ENCODE data around the gene PDE4DIP.
"Not testable (repeated sequence)": the region's sequence is repeated elsewhere in the genome, so short reads cannot be mapped to it uniquely, and the experiment has no call there.

- TF ChIP-seq REST (IDR thresholded peaks at IDR 0.05; ENCODE audit: unreplicated experiment); CTCF (conservative IDR thresholded peaks at IDR 0.05; ENCODE audit: low read depth in 2 of 2); POLR2AphosphoS5 (IDR thresholded peaks at IDR 0.05; ENCODE audit: low read depth); EZH2 (IDR thresholded peaks at IDR 0.05; ENCODE audit: low read depth, unreplicated experiment); EZH2phosphoT487 (IDR thresholded peaks at IDR 0.05; ENCODE audit: unreplicated experiment); NANOG (IDR thresholded peaks at IDR 0.05; ENCODE audit: borderline replicate concordance): not testable (repeated sequence)
These were observed 85.0 kb downstream of the PDE4DIP start for GRCh38 chr1:148929253-148929652.
